NCI-H345 (cell line): Measurements from ENCODE around the gene TRO.

ENCODE experiments used
- DNase-seq: peaks from one replicate; lab custom pipeline; 2025; lab: John Stamatoyannopoulos, UW

Gene TRO

GRCh38 chrX:54964766-54965497, 44.3 kb downstream of the TRO start:
- DNase-seq, result no peak

- no peak for DNase-seq
Observed at GRCh38 chrX:54977387-54977786, 56.8 kb downstream of the TRO start.

GRCh38 chrX:54978448-54978847, 57.8 kb downstream of the TRO start:
- no peak for DNase-seq

GRCh38 chrX:54979432-54979831, 58.8 kb downstream of the TRO start:
- no peak for DNase-seq

GRCh38 chrX:54980334-54980733, 59.7 kb downstream of the TRO start:
- no peak for DNase-seq
